AG20443 (cell line): ENCODE results near the gene BNIP1.

Source experiments
- DNase-seq: peaks from one replicate; pipeline ENCODE4 v3.0.0; 2012; ENCODE audit warnings: low spot score, mixed read lengths

The BNIP1 gene

DNA sequence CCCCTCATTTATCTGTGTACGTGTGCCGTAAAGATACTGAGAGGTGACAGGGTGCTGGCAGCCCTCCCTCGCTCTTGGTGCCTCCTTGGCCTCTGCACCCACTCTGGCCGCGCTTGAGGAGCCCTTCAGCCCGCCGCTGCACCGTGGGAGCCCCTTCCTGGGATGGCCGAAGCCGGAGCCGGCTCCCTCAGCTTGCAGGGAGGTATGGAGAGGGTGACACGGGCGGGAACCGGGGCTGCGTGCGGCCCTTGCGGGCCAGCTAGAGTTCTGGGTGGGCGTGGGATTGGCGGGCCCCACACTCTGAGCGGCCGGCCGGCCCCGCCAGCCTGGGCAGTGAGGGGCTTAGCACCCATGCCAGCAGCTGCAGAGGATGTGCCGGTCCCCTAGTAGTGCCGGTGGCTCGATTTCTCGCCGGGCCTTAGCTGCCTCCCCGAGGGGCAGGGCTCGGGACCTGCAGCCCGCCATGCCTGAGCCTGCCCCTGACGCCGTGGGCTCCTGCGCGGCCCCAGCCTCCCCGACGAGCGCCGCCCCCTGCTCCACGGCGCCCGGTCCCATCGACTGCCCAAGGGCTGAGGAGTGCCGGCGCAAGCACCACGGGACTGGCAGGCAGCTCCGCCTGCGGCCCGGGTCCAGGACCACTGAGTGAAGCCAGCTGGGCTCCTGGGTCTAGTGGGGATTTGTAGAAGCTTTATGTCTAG, 69.1 kb downstream of the BNIP1 start:
- DNase-seq, result no peak
